HG02852 (cell line): ENCODE measurements around the gene YKT6.
"Not testable (repeated sequence)": the region's sequence is repeated elsewhere in the genome, so short reads cannot be mapped to it uniquely, and the experiment has no call there.

Source experiments
- ATAC-seq: cut with Tn5 transposase; IDR thresholded peaks from one replicate; pipeline ENCODE4 v1.9.1; 2021; ENCODE audit warnings: mild to moderate bottlenecking, moderate library complexity; ENCODE audit not compliant: unreplicated experiment

YKT6 gene

GRCh38 chr7:44191171-44191570 lies 9.6 kb upstream of the YKT6 start:
- no peak for ATAC-seq

- no peak for ATAC-seq
Measured at GRCh38 chr7:44193011-44193802, 7.6 kb upstream of the YKT6 start.

- no peak for ATAC-seq
Measured at GRCh38 chr7:44194069-44194468, 6.7 kb upstream of the YKT6 start.

- no peak for ATAC-seq
Measured at GRCh38 chr7:44194562-44195145, 6.1 kb upstream of the YKT6 start.

DNA sequence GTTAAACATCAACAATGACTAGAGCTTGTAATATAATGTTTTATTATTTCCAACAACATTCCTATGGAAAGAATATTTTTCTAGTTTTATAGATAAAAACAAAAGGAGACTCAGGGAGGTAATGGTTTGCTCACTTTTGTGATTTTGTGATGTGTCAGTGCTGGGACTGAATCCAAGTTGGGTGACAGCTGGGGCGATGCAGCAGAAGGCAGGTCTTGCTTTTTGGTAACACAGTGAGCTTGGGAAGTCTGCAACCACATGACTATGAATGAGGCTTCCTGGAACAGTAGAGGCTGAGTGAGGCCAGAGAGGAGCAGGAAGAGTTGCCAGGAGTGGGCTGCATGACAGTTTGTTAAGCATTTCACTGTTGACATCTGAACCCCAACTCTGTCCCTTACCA lies 4.9 kb upstream of the YKT6 start:
- ATAC-seq, result no peak

- ATAC-seq, result peak; percentile 44
Measured at GRCh38 chr7:44196450-44196872, 4.3 kb upstream of the YKT6 start.

DNA sequence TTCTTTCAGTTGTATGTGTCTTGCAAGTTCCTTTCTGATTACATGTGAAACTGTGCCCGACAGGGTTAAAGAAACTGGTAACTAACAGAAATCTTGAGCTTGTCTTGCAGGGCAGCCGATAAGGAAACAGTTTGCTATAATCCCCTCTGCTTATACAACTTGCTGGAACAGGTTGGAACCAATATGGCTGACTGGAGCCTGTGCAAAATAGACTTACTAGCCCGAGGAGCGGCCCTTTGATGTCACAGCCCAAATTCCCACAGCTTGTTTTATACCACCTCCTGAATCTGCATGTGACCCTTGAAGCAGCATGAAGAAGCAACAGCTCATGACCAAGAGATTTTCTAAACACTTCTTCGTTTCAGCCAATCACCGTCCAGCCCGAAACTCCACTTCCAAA lies 3.3 kb upstream of the YKT6 start:
- ATAC-seq, result no peak

DNA sequence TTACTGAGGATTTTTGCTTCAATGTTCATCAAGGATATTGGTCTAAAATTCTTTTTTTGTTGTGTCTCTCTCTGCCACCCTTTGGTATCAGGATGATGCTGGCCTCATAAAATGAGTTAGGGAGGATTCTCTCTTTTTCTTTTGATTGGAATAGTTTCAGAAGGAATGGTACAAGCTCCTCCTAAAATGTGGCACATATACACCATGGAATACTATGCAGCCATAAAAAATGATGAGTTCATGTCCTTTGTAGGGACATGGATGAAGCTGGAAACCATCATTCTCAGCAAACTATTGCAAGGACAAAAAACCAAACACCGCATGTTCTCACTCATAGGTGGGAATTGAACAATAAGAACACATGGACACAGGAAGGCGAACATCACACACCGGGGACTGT lies 615 bp upstream of the YKT6 start:
- not testable (repeated sequence) for ATAC-seq

GRCh38 chr7:44201813-44202212 lies 1.0 kb downstream of the YKT6 start:
- no peak for ATAC-seq

- ATAC-seq, result no peak
Measured at GRCh38 chr7:44206008-44206407, 5.2 kb downstream of the YKT6 start.

- no peak for ATAC-seq
Measured at GRCh38 chr7:44208085-44208484, 7.3 kb downstream of the YKT6 start.

DNA sequence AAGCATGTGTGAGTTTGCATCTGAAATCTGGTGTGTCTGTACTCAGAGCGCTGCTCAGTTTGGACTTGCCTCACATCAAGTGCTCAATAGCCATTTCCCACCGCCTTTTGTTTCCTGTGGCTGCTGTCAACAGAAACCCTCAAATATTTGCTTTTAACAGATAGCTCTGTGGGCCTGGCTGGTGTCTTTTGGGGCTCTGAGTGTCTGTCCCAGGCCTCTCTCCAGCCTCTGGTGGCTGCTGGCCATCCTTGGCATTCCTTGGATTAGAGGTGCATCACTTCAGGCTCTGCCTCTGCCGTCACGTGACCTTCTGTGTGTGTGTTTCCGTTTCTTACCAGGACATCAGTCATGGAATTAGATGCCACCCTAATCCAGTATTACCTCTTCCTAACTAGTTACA lies 9.3 kb downstream of the YKT6 start:
- no peak for ATAC-seq

DNA sequence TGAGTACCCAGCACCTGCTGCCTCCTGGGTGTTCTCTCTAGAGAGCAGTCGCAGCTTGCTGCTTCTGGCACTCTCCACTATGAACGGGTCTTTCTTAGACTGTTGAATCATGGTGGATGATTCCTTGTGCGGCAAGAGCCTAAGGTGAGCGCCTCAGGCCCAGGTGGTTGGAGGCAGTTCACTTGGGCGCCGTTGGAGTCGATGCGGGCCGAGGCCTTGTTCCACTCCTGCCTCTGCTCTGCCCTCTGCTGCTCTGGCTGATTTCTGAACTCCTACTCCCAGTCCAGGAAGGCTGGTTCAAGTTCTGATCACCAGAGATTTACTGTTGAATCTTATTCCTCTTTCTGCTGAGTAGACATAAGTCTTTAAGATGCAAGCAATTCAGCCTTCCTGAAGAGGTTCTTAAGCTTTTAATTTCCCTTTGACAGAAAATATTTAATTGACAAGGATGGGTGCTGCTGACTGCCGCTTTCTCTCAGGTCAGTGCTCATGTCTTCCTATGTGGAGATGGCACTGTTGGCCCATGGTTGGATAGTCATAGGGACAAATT lies 10.4 kb downstream of the YKT6 start:
- ATAC-seq, result no peak

DNA sequence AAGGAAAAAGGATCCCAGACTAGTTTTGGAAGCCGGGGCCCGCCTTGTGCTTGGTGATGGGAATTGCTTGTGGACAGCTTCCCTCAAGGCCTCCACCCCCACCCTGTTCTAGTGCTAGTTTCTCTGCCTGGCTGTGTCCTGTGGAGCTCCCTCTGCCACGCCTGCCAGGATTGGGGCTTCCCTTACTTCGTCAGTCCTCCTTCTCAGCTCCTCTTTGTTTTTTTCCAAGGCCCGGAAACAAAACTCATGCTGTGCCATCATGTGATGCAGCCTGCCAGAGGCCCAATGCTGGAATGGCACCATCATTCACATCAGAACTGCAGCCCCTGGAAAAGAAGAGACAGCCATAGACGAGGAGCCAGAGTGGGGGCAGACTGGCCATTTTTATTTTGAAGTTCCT lies 11.2 kb downstream of the YKT6 start:
- ATAC-seq, result no peak

DNA sequence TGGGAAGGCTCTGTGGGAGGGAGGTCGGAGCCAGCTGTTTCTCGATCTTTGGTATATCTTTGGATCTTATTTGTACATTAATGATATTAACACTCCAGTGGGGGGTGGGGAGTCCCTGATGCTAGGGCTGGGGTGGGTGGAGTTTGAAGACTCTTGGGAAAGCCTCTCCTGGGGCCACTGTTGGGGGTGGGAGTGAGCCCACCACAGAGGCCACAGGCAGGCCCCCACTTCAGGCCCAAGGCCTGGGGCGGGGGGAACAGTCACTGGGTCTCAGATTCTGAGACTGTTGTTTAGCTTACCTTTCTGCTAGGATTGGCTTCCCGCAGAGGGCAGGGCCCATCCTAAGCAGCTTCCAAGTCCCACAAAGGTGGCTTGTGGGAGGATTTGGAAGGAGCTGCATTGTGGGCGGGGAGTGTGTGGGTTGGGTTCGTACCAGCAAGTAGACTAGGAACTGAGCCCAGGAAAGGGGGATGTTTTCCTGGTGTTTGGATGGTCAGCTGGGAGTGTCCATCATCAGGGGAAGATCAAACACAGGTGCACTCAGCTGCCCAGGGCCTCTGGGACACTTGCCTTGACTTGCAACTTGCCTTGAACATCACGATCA lies 11.9 kb downstream of the YKT6 start:
- no peak for ATAC-seq

DNA sequence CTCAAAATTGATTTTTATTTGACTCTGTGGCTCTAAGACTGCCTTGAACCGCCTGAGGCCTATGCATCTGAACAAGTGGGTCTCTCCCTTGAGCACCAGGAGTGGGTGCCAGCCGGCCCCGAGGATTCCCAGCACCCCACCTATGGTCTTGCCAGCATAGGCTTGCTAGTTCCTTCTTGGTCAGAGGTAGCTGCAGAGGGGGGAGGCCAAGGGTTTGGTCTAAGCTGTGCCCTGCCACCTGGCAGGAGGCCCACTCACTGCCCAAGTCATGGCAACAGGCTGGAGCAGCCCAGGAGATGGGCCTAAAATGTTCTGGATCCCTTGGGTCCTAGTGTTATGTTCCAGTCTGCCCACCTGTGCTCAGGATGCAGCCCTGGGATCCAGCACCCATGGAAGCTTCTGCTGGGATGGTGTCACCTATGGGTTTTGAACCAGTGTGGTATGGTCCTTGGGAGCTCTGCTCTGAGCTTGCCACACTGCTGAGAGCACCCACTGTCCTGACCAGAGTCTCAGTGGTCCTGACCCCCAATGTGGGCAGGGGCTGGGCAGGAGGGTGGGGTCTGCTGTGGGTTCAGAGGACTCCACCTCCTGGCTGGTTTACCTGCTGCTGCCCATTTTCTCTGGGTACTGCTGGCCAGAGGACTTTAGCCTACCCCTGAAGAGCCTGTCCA lies 12.6 kb downstream of the YKT6 start:
- ATAC-seq, result no peak

GRCh38 chr7:44213877-44214388 lies 13.2 kb downstream of the YKT6 start:
- ATAC-seq, result no peak

DNA sequence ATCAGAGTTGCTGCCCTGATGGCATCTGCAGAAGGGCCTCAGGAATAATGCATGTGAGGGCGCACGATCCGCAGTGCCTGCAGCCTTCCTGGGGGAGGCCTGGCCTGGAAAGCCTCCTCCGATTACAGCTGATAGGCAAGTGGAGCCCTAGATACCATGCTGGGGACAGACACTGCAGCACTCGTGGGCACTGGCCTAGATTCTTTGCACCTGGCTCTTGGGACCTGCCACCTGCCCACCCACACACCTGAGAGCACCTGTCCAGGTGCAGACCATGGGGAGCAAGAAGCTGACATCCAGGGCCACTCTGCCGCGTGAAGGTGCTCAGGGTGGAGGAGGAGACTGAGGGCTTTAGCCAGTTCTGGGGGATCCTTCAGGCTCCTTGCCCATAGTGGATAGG lies 14.8 kb downstream of the YKT6 start:
- no peak for ATAC-seq

- ATAC-seq, result no peak
Measured at GRCh38 chr7:44216019-44216418, 15.2 kb downstream of the YKT6 start.

DNA sequence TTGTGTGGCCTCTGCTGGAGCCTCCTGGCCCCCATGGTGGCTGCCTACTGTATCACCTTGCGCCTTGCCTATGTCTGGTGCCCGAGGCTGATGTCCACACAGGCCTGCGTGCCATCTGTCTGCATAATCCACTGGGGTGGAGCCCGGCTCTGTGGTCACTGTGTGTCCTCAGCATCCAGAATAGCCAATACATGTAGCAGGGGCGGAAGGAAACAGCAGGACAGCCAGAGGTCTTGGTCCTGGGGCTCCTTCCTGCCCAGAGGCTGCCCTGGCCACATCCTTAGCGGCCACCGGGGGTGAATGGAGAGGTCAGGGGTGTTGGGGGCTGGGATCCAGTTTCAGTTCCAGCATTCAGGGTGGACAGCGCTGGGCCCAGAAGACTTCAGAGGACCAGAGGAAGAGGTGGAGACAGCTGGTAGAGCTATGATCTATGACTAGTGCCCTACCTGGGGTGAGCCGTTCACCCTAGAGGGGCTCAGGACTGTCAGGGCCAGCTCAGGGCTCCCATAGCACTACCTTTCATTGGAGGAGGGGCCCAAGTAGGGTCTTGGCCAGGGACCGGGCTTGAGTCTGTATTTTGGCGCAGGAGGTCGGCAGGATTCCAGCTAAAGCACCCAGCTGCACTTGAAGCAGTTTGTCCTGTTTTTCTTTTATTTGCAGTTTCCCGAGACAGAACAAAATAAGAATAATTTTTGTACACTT lies 15.9 kb downstream of the YKT6 start:
- ATAC-seq, result no peak
